ENCODE results near the gene CISD3. TPM values are rescaled to one million over a fixed set of nuclear protein-coding genes. Genes with fewer than 3 reads are reported as not detected.

CISD3 gene
- total and polyA plus RNA-seq, 2 of the 8 experiments (the other 6 are each of a cell fraction or from before 2014, with no cell fraction given): 9.4 to 11.1 TPM

DNA sequence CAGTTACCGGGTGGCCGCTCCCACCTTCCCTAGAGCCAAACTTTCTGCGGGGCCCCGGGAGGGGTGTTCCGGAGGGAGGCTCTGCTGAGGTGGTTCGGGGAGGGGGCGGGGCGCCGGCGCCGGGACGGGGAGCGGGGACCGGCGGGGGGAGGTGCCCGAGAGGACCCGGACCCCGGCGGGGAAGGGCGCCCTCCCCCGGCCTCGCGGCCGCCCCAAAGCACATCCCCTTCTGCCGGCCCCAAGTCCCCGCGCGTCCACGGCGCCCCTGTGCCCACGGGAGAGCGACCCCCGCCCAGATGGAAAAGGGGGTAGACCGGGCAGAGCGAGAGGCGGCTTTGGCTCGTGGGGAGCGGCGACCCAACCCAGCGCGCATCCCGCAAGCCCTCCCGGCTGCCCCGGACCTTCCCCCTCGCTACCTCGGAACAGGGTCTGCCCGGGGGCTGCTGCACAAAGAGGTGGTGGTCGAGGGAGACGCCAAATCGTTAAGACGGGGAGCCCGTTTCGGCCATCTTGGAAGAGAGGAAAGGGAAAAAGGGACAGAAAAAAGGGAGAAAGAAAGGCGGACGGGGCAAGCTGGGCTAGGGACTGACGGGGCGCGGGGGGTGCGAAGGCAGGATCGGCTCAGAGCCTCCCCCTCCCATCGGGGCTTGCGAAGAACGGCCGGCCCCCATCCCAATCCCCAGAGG lies 17.5 kb downstream of the CISD3 start (continued):
- TF ChIP-seq TBP (IDR thresholded peaks at IDR 0.05; ENCODE audit: low read depth, low read length) (no peak), YY1 (IDR thresholded peaks at IDR 0.05; ENCODE audit: low read depth, low read length) (peak; percentile 90), TCF12 (IDR thresholded peaks at IDR 0.05; ENCODE audit: low read depth, low read length) (no peak), TEAD4 (IDR thresholded peaks at IDR 0.05; ENCODE audit: low read depth, low read length) (no peak), JUND (IDR thresholded peaks at IDR 0.05; ENCODE audit: low read length) (no peak), POLR2AphosphoS5 (IDR thresholded peaks at IDR 0.05; ENCODE audit: low read depth, low read length) (no peak), SIN3A (conservative IDR thresholded peaks at IDR 0.05 in 1 of 2, IDR thresholded peaks at IDR 0.05 in 1 of 2; ENCODE audit: low read depth in 1 of 2, low read length in 2 of 2) (0 out of 4 replicates have a peak, but pooled peaks of 1 of the 2 experiments have one; percentile 15), TAF7 (optimal IDR thresholded peaks at IDR 0.05; ENCODE audit: borderline replicate concordance, low read depth, low read length) (no peak), BRCA1 (IDR thresholded peaks at IDR 0.05; ENCODE audit: low read depth, low read length) (no peak), KDM5A (IDR thresholded peaks at IDR 0.05; ENCODE audit: low read length) (no peak), CHD1 (IDR thresholded peaks at IDR 0.05; ENCODE audit: low read depth, low read length) (no peak), MAFK (IDR thresholded peaks at IDR 0.05; ENCODE audit: low read depth, low read length) (no peak), SP4 (IDR thresholded peaks at IDR 0.05; ENCODE audit: low read length) (no peak), HDAC2 (IDR thresholded peaks at IDR 0.05; ENCODE audit: borderline replicate concordance in 1 of 2, low read depth in 2 of 2, low read length in 2 of 2) (no peak; a peak in 1 of 4 replicates), RBBP5 (IDR thresholded peaks at IDR 0.05; ENCODE audit: borderline replicate concordance, low read depth, low read length) (peak; percentile 32), PHF8 (conservative IDR thresholded peaks at IDR 0.05; ENCODE audit: low read depth, low read length) (peak; percentile 37; the same call in 1 of the 2 replicates), SRF (IDR thresholded peaks at IDR 0.05; ENCODE audit: low read depth, low read length) (no peak), SP2 (IDR thresholded peaks at IDR 0.05; ENCODE audit: low read length) (no peak), KDM4A (IDR thresholded peaks at IDR 0.05; ENCODE audit: low read depth, low read length, severe bottlenecking) (peak; percentile 72), GABPA (IDR thresholded peaks at IDR 0.05; ENCODE audit: borderline replicate concordance, insufficient read depth, low read length) (no peak)
- TF ChIP-seq, protein P1, sequence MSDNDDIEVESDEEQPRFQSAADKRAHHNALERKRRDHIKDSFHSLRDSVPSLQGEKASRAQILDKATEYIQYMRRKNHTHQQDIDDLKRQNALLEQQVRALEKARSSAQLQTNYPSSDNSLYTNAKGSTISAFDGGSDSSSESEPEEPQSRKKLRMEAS (IDR thresholded peaks at IDR 0.05): no peak
- TF ChIP-seq, protein P2, sequence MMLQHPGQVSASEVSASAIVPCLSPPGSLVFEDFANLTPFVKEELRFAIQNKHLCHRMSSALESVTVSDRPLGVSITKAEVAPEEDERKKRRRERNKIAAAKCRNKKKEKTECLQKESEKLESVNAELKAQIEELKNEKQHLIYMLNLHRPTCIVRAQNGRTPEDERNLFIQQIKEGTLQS (IDR thresholded peaks at IDR 0.05; ENCODE audit: insufficient read depth, low read depth, low read length): no peak
- TF ChIP-seq, protein P3, sequence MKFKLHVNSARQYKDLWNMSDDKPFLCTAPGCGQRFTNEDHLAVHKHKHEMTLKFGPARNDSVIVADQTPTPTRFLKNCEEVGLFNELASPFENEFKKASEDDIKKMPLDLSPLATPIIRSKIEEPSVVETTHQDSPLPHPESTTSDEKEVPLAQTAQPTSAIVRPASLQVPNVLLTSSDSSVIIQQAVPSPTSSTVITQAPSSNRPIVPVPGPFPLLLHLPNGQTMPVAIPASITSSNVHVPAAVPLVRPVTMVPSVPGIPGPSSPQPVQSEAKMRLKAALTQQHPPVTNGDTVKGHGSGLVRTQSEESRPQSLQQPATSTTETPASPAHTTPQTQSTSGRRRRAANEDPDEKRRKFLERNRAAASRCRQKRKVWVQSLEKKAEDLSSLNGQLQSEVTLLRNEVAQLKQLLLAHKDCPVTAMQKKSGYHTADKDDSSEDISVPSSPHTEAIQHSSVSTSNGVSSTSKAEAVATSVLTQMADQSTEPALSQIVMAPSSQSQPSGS (IDR thresholded peaks at IDR 0.05; ENCODE audit: low read length): no peak

All from H1 (cell line).